Smooth muscle cell of the brain vasculature (primary cell): ENCODE results near the gene RIPOR3.
A peak's percentile ranks its signal among the peaks of the same experiment; 100 is the strongest.

Experiments
- DNase-seq: peaks from one replicate; pipeline ENCODE4 v3.0.0-alpha.2; 2012; ENCODE audit warnings: low read depth, low spot score

Gene RIPOR3

GRCh38 chr20:50690650-50691572 is at the start of gene RIPOR3:
Gene RIPOR3 (minus strand): TSS chr20:50691542. CDS start chr20:50691128, 414 bp downstream.
- DNase-seq, result no peak

- DNase-seq, result no peak
These were observed 46.0 kb upstream of the RIPOR3 start for GRCh38 chr20:50737352-50737751.

DNA sequence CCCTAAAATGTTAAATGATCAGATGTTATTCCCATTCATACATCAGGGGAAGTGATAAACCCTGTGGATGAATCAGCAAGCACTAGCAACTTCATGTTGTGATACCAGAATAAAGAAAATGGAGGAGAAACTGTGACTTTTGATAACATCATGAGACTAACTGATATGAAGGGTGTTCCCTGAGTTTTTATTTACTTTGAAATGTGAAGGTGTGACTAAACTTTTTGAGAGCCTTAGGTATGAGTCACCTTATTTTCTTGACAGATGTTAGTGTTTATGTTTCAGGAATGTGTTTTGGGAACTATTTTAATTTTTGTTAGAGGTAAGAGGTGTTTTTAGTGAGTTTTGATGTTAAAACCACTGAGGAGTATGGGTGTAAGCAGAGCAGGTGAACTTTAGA is 44.5 kb upstream of the RIPOR3 start:
- no peak for DNase-seq

DNA sequence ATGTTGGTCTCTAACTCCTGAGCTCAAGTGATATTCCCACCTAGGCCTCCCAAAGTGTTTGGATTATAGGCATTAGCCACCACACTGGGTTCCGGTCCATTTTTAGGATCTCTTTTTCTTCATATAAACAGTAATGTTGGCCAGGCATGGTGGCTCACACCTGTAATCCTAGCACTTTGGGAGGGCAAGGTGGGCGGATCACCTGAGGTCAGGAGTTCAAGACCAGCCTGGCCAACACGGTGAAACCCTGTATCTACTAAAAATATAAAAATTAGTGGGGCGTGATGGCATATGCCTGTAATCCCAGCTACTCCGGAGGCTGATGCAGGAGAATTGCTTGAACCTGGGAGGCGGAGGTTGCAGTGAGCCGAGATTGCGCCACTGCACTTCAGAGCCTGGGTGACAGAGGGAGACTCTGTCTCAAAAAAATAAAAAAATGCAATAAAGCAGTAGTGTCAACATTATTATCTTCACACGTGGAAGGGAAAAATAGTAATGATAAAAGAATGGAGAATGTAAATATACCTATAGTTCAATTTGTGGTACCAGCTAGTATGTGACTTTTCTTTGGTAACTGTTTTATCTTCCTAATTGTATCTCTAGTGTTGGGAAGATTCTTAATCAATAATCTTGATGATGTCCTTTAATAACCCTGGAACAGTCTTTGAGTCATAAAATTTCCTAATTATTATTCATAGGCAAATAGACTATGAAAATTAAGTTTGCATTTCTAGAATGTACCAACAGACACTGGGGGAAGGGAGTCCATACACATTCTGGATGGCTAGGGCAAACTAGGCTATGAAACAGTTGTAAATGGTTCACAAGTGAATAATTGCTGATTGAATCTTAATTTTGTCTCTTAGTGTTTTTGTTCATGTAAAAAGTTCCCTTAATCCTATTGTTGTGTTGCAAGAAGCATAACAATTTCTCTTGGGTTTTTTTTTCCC is 43.7 kb upstream of the RIPOR3 start:
- no peak for DNase-seq

- DNase-seq, result no peak
These were observed 42.5 kb upstream of the RIPOR3 start for GRCh38 chr20:50733644-50734349.

DNA sequence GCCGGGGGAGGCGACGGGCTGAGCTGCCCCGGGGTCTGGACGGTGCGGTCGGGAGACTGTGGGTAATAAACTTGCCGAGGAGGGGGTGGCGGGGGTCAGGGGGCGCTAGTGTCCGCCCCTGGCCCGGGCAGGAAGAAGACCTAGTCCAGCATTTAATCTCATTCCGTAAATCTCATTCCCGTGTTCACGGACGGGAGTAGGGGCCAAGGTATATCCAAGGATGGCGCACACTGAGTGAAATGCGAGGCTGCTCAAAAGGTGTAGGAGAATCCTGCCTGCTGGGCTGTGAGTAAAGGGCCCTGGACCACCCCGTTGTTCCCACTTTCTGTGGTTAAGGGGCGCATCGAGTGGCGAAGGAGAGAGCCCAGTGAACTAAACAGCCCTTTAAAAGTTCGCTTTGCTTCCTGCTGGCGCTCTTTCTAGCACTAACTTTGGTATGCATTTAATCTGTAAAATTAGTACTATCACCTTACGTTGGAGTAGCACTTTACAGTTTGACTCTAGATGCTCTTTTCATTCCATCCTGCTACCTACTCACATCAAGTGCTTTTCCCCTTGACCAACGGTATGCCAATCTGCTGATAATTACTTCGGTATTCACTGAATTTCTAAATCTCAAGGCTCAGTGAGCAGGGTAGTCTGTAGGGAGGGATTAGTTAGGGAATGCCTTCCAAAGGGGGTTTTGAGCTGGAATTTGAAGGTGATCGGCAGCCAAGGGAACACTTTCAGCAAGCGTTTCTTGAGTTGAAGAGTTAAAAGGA is 40.8 kb upstream of the RIPOR3 start:
- DNase-seq, result no peak

- peak; percentile 76 for DNase-seq
These were observed 40.0 kb upstream of the RIPOR3 start, which contains the start of gene PARD6B for GRCh38 chr20:50731055-50731929. Gene PARD6B (plus strand): TSS chr20:50731580. CDS start chr20:50731787, 207 bp downstream.

- DNase-seq, result no peak
These were observed 39.4 kb upstream of the RIPOR3 start for GRCh38 chr20:50730765-50731054.

DNA sequence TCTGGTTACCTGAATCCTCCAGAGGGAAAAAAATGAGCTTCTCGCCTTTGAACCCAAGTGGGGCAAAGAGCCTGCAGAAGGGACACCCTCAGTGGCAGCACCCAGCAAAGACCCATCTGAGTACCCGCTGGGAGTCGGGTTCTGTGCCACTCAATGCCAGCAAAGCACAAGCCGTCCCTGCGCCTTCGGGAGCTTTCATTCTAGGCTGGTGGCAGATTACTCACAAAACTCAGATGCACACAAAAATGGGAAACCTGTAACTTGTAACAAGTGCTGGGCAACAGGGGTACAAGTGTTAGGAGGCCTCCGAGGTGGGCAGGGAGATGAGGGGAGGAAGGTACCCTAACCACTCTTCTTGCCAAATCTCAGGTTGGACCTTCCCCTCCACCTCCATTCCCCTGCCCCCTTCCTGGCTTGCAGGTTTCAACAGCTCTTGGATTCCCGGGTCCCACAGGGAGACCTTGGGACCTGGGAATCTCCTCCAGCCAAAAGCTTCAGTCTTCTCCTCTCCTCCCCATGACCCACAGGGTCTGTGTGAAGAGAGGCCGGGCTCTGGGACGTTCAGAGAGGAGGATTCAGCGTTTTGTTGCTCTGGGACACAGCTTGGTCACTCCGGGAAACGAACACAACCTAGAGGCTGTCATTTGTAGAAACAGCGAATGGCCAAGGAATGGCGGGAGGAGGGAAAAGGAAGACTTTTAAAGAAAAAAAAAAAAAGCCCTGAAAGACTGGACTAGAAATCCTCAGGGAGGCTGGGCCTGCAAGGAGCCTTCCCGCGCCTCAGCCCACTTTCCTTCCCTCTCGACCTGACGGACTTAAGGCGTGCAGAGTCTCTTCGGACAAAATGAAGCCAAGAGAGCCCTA is 38.8 kb upstream of the RIPOR3 start:
- DNase-seq, result no peak

- no peak for DNase-seq
These were observed 37.9 kb upstream of the RIPOR3 start for GRCh38 chr20:50728981-50729874.

DNA sequence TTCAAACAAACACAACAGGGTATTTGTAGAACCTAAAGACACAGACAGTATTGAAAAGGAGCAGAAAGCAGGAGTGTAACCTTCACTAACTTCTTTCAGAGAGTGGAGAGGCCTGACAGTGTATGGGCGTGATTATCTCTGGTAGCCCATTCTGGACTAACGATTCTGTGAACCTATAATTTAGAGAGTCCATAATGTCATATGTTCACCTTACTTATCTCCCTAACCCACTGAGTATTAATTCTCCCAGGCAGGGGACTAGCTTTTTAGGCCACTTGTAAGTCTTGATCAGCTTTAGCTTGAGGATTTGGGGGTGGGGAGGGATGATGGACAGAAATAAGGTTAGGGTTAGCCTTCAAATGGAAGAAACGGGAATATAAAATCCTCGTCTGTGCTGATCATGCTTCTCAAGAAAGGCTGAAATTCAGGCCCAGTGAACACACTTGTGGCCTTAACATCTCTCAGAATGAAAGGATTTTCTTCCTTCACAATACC is 37.2 kb upstream of the RIPOR3 start:
- no peak for DNase-seq

DNA sequence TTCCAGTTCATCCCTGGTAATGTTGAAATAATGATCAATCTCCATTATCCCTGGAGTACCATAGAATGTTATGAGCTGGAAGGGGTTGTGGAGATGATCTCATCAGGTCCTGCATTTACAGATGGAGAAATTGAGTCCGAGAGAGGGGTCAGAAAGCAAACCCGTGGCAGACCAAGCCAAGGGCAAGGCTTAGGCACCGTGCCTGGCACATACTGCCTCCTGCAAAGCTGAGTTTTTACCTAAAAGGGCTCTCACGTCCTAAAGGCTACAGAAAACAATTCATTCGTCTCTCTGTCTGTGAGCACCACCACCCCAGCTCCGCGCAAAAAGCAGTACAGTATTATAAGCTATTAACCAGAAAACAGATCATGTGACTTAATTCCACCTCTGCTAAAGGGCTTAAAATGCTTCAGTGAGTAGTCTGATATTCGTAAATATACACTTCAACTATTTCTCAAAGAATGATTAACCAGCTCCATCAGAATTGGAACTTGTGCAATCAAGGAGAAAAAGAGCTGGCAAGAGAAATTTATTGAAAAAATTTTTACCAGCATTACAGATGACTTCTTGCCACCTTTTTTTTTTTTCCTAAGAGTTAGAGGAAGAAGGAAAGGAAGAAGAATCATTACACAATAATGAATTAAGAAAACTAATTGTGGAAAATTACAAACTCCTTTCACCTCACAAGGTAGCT is 36.6 kb upstream of the RIPOR3 start:
- no peak for DNase-seq

GRCh38 chr20:50726955-50727791 is 35.8 kb upstream of the RIPOR3 start:
- DNase-seq, result no peak

DNA sequence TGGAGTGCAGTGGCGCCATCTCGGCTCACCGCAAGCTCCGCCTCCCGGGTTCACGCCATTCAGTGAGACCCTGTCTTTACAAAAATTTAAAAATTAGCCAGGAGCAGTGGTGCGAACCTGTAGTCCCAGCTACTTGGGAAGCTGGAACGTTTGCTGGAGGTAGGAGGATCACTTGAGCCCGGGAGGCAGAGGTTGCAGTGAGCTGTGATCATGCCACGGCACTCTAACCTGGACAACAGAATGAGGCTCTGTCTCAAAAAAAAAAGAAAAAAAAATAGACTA is 34.3 kb upstream of the RIPOR3 start:
- DNase-seq, result no peak

DNA sequence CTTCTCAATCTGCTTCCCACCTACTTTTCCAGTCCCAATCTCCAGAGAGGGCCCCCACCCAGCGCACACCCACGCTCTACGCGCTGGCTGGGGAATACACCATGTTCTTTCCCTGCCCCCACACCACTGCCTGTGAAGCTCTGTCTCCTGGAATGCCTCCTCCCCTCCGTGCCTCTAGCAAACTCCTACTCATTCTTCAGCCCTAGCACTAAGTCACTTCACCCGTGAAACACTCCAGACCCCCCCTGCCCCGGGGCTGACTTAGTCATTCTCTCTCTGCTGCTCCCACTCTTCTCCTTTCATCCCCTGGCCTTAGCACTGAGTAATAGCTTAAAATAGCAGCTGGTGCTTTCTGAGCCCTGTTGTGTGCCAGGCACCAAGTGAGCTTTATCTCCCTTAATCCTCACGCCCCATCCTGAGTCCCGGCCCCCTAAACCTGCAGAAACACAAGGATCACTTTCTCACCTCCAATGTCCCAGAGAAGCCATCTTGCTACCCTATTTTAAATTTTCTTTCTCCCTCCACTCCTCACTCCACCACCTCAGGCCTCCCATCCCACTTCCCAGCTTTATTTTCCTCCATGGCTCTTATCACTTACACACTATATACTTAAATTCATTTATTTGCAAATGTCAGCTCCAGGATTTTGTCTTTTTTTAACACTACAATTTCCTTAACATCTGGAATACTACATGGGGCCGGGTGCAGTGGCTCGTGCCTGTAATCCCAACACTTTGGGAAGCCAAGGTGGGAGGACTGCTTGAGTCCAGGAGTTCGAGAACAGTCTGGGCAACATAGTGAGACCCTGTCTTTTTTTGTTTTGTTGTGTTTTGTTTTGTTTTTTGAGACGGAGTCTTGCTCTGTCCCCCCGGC is 33.7 kb upstream of the RIPOR3 start:
- DNase-seq, result no peak
